HG02571 (cell line): Measurements from ENCODE around the gene PTGER3.

Experiments used
- ATAC-seq: cut with Tn5 transposase; IDR thresholded peaks from one replicate; pipeline ENCODE4 v1.9.1; 2021; ENCODE audit warnings: mild to moderate bottlenecking, moderate library complexity; ENCODE audit not compliant: unreplicated experiment

PTGER3 gene

DNA sequence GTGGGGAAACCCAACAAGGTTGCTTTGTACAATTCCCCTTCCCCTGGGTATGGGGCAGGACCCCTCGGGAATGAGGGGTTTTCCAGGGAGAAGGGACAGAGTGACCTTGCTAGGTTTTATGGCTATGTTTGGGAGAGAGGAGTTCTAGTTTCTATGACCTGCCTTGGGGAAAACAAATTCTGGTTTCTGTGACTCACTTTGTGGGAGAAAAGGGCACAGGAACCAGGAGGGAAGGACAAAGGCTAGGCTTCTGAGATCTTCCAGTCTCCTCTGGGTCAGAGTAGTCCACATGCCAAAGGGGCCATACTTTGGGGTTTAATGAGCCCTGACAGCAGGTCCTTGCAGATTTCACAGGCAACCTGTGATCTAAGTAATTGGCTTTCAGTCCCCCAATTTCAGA lies 5.5 kb upstream of the PTGER3 start:
- ATAC-seq = no peak

GRCh38 chr1:71049951-71050598 lies 2.5 kb upstream of the PTGER3 start:
- ATAC-seq = peak; percentile 53

DNA sequence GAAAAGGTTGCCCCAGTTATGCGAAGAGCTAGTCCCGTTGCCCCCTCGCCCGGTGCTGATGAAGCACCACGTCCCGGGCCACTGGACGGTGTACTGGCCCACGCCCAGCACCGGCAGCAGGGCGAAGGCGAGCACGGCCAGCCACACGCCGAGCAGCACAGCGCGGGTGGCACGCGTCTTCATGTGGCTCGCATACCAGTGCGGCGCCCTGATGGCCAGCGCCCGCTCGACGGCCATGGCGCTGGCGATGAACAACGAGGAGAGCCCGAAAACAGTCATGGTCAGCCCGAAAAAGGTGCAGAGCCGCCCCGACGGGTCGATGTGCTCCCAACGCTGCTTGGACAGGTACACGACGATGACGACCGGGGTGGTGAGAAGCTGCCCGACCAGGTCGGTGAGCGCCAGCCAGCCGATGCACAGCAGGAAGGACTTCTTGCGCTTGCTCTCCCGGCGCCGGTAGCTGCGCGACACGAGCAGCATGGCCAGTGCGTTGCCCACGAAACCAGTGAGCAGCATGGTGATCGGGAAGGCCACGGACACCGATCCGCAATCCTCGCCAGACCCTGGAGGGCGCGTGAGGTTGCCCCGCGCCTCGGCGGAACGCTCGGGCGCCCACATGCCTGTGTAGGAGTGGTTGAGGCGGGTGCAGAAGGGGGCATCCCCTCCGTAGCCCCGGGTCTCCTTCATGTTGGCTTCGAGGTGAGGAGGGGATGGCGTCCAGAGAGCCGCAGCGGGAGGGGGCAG lies 553 bp downstream of the PTGER3 start:
- no peak for ATAC-seq

DNA sequence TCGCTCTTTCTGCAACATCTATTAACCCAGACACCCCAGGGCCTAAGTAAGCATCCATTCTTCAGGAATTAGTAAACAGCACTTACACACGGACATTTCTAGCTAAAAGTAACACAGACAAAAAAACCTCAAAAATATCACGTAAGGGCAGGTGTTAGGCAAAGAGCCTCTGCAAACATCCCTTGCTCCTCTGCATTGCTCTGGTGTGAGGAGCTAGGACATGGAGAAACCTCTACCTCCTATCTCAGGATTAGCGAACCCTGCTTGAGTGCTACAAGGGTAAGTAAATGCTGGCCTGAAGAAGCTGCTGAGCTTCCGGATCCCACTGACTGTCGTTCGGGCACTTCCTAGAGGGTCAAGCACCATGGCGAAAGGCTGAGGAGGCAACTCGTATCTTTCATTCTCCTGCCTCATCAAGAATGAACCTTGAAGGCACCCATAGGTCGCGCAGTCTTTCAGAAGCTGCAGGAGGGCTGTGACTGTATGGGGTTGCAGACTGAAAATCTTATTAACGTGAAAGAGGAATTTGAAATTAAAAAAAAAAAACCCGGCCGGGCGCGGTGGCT lies 2.1 kb downstream of the PTGER3 start:
- ATAC-seq = no peak

DNA sequence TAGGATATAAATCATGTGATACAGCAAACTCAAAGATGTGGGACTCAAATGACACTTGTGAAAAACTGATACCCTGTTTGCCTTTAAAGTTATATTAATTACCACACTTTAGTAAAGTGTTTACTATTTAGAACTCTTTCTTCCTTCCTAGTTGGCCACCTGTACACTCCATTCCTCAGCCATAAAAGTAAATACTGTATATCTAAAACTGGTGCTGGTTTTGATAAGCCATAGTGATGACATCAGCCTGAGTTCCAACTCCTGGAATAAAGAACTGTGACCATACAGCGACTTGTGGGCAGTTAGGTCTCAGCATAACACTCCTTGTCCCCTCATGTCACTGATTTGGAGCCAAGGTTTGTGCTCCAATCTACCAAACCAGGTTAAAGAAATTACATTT lies 2.8 kb downstream of the PTGER3 start:
- ATAC-seq = no peak

- no peak for ATAC-seq
Measured at GRCh38 chr1:71043065-71043464, 4.6 kb downstream of the PTGER3 start.

GRCh38 chr1:71041806-71042205 lies 5.8 kb downstream of the PTGER3 start:
- no peak for ATAC-seq

DNA sequence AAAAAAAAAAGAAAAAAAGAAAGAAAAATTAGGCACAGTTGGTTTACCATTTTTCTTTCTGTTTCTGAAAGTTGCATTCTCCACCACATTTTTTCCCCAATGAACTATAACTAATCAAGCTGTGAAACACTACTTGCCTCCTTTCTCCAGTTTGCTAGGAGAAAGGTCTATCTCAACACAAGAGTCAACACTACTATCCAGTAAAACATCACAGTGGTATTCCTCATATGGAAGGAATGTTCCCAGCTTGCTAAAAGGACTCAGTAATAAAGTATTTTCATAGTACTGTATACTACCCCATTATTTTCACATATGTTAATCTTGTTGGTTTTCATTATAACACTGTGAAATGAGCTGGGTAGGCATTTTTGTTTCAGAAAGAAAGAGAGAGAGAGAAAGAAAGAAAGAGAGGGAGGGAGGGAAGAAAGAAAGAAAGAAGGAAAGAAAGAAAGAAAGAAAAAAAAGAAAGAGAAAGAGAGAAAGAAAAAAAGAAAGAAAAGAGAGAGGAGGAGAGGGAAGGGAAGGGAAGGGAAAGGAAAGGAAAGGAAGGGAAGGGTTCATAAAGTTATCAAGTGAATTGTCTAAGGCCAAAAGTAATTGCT lies 7.9 kb downstream of the PTGER3 start:
- ATAC-seq = no peak

- ATAC-seq = no peak
Measured at GRCh38 chr1:71038942-71039341, 8.7 kb downstream of the PTGER3 start.

GRCh38 chr1:71037829-71038620 lies 9.6 kb downstream of the PTGER3 start:
- no peak for ATAC-seq

DNA sequence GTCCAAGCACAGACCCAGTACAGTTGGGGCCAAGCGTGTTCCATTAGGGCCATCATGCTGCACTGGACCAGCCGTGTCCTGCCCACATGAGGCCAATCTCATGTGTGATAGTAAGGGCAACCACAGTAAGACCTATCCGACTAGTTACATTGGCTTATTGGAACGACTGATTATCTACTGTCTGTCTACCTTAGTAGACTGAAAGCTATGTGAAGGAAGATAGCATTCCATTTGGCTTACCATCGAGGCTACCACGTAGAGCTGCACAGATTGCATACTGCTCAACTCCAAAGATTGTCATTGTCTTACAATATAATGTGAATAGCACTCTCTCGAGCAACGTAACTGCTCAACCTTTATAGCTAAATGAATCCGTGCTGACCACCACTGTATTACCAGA lies 10.6 kb downstream of the PTGER3 start:
- ATAC-seq = no peak

DNA sequence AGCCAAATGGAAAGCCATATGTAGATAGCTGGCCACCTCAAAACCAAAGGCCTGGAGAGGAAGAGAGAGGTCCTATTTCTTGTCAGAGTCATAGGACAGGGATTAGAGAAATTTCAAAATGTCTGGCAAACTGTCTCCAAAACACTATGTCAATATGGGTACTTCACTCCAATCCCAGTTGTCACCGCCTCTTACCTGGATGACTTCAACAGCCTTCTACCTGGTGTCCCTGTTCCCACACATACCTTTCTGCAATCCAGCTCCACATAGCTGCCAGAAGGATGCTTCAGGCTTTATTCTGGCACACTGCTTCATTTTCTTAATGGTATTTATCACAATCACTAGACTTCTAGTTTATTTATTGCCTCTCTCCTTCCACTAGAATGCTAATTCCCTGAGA lies 14.5 kb downstream of the PTGER3 start:
- no peak for ATAC-seq

GRCh38 chr1:71031426-71031825 lies 16.2 kb downstream of the PTGER3 start:
- ATAC-seq = no peak

- ATAC-seq = no peak
Measured at GRCh38 chr1:71030026-71030425, 17.6 kb downstream of the PTGER3 start.

DNA sequence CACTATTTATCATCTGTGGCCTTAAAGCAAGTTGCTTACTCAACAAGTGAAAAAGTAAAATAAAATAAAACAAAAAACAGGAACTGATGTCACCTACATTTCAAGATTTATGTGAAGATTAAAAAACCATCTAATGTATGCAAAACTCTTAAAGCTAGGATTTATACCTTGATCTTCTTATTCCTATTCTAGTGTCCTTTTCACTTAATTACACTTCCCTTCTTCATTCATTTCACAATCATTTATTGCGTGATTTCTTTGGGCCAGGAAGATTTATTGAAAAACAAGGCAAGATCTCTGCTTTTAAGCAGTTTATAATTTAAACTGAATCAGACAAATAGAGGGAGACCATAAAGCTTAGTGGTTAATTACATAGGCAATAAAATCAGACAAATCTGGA lies 18.6 kb downstream of the PTGER3 start:
- ATAC-seq = no peak

- no peak for ATAC-seq
Measured at GRCh38 chr1:71027991-71028390, 19.6 kb downstream of the PTGER3 start.

DNA sequence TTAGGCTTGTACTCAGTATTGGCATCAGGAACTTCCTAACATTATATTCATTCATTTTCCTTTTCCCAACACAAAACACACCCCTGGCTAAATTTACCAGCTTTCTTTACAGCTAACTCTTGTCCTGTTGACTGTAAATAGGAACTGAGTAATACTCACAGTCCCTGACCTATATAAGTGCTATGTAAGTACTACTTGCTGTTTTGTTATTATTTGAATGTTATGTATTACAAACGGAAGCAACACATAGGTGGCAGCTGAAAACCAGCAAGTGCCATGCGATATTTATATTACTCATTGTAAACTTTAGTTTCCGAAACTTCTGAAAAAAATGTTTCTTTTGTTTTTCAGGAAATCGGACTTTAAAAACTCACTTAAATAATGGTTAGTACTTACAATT lies 21.5 kb downstream of the PTGER3 start:
- ATAC-seq = no peak

DNA sequence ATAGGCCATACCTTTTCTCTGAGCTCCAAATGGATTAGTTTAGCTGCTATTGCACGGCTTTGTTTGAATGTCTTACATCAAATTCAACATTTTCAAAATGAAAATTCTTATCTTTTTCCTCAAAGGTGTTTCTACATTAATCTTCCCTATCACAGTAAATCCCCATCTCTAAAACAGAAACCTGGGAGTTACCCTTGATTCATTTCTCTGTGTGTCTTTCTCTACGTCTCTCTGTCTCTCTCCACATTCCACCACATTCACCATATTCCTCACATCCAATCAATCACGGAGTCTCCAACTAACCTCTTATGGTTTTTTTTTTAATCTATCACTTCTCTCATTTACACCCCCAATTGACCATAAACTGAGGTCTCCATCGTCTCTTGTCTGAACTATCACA lies 24.1 kb downstream of the PTGER3 start:
- no peak for ATAC-seq

DNA sequence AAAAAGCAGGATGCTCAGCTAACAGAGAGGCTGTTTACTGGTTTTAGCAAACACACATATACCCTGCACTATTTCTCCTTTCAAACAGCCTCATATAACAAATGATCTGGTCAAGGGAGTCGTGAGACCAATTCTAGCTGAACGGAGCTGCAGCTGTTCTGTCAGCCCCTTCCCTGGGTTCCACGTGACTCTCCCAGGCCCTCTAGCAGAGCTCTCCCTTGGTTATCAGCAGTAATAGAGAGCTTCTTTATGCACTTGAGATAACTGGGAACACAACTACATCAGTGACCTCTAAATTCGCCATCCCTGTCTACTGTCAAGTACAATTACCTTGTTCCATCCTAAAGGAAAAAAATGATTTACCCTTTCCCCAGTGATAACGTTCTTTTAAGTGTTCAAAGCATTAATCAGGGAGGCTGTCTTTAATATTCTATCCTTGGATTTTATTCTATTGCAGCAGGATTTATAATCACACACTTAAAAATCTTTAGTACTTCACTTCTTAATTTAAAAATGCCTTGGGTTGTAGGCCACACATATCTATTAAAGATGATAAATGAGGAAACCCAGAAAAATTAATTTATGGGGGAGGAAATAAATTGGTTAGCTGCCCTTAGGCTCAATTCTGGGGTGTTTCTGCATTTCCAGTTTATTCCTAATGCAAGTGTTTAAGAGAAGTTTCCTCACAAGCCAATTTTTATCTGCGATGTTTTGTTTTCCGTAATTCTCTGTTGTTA lies 28.2 kb downstream of the PTGER3 start:
- ATAC-seq = no peak

GRCh38 chr1:71018791-71019190 lies 28.8 kb downstream of the PTGER3 start:
- ATAC-seq = no peak

DNA sequence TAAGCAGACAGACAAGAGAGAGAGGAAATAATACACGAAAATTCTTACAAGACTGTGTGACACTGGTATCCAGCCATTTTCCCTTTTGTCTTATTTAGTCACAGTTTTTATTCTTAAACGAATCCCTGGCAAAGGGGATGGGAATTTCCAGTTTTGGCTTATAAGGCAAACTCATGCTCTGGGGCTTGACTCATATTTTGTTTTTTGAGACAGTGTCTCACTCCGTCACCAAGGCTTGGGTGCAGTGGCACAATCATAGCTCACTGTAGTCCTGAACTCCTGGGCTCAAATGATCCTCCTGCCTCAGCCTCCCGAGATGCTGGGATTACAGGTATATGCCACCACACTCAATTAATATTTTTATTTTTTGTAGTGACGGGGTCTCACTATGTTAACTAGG lies 31.9 kb downstream of the PTGER3 start:
- ATAC-seq = no peak
